NCI-H526 (cell line): ENCODE results near the gene GPR156.
"Not testable (repeated sequence)": the region's sequence is repeated elsewhere in the genome, so short reads cannot be mapped to it uniquely, and the experiment has no call there.

Source experiments
- DNase-seq, 2 experiments: peaks; one replicate each; lab custom pipeline; 2025; lab: John Stamatoyannopoulos, UW

GPR156 gene

GRCh38 chr3:120274739-120275167 lies 10.3 kb downstream of the GPR156 start:
- DNase-seq, result no peak

- no peak for DNase-seq
Observed at GRCh38 chr3:120272286-120272685, 12.7 kb downstream of the GPR156 start.

GRCh38 chr3:120265989-120266388 lies 19.0 kb downstream of the GPR156 start:
- no peak for DNase-seq

- DNase-seq, result no peak
Observed at GRCh38 chr3:120264963-120265362, 20.1 kb downstream of the GPR156 start.

- peak; percentile 7 to 50 for DNase-seq
Observed at GRCh38 chr3:120263792-120264191, 21.2 kb downstream of the GPR156 start.

GRCh38 chr3:120258009-120258408 lies 27.0 kb downstream of the GPR156 start:
- no peak for DNase-seq

GRCh38 chr3:120245386-120245785 lies 39.6 kb downstream of the GPR156 start:
- no peak for DNase-seq

- DNase-seq, result no peak
Observed at GRCh38 chr3:120244834-120245225, 40.2 kb downstream of the GPR156 start.

- DNase-seq, result no peak
Observed at GRCh38 chr3:120239644-120240043, 45.4 kb downstream of the GPR156 start.

GRCh38 chr3:120227710-120228347 lies 57.2 kb downstream of the GPR156 start:
- no peak for DNase-seq

GRCh38 chr3:120224237-120224636 lies 60.8 kb downstream of the GPR156 start:
- no peak for DNase-seq

GRCh38 chr3:120218981-120219380 lies 66.0 kb downstream of the GPR156 start:
- DNase-seq, result no peak

- not testable (repeated sequence) for DNase-seq
Observed at GRCh38 chr3:120216633-120217032, 68.4 kb downstream of the GPR156 start.

- no peak for DNase-seq
Observed at GRCh38 chr3:120214176-120214575, 70.8 kb downstream of the GPR156 start.

GRCh38 chr3:120212505-120212904 lies 72.5 kb downstream of the GPR156 start:
- peak in 1 of 2 experiments; percentile 5 for DNase-seq

GRCh38 chr3:120209425-120209824 lies 75.6 kb downstream of the GPR156 start:
- DNase-seq, result no peak

GRCh38 chr3:120204338-120204737 lies 80.7 kb downstream of the GPR156 start:
- DNase-seq, result no peak

- DNase-seq, result no peak
Observed at GRCh38 chr3:120203621-120204020, 81.4 kb downstream of the GPR156 start.

GRCh38 chr3:120203016-120203415 lies 82.0 kb downstream of the GPR156 start:
- DNase-seq, result no peak

GRCh38 chr3:120202363-120202762 lies 82.7 kb downstream of the GPR156 start:
- DNase-seq, result no peak

GRCh38 chr3:120200493-120201235 lies 84.4 kb downstream of the GPR156 start:
- no peak for DNase-seq

- peak in 1 of 2 experiments; percentile 31 for DNase-seq
Observed at GRCh38 chr3:120198305-120198878, 86.6 kb downstream of the GPR156 start.

GRCh38 chr3:120196812-120197211 lies 88.2 kb downstream of the GPR156 start:
- no peak for DNase-seq
